ENCODE data around the gene CIDEA. TPM values are rescaled to one million over a fixed set of nuclear protein-coding genes. Genes with fewer than 3 reads are reported as not detected.
A peak's percentile ranks its signal among the peaks of the same experiment; 100 is the strongest.

CIDEA gene
- total and polyA plus RNA-seq, 9 of the 15 experiments (the other 6 are each of a cell fraction or from before 2014, with no cell fraction given) = not detected

DNA sequence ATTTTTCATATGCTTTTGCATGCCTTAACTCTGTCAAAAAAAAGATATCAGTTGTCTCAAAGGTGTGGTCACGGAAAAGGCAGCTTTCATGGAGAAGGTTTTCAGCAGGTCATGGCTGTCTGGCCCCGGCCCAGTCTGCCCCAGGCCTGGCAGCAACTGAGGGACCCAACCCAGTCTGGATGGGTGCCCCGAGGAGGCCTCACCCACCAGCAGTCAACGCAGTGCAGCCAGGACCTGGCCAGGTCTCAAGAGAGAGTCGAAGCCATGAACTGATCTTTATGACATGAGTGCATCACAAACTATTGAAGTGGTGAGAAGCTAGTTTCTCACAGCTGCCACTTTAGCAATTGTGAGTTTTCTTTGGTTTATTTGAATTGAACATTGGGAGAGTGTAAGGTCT lies 61.8 kb downstream of the CIDEA start (continued):
- TF ChIP-seq, protein P1, sequence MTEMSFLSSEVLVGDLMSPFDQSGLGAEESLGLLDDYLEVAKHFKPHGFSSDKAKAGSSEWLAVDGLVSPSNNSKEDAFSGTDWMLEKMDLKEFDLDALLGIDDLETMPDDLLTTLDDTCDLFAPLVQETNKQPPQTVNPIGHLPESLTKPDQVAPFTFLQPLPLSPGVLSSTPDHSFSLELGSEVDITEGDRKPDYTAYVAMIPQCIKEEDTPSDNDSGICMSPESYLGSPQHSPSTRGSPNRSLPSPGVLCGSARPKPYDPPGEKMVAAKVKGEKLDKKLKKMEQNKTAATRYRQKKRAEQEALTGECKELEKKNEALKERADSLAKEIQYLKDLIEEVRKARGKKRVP (CRISPR knock-in tag; IDR thresholded peaks at IDR 0.05) = no peak

GRCh38 chr18:12317664-12318333 lies 63.6 kb downstream of the CIDEA start:
- no peak overlapping the region for H3K4me3 ChIP-seq
- no TSS peak for BruUV-seq (replicated peaks)
- no peak overlapping the region for H3K27ac ChIP-seq (ENCODE audit: extremely low read depth, low read depth, low read length)
- peaks cover 7 to 17% of the 10 kb centered on the region in 2 experiments; a peak in 4 of 5 replicates for H3K4me1 ChIP-seq (replicated peaks in 1 of 2; ENCODE audit: control insufficient read depth in 2 of 2, insufficient read depth in 2 of 2, low read length in 2 of 2)
- H3K79me2 ChIP-seq (ENCODE audit: control insufficient read depth, insufficient read depth, low read length) = peaks cover 38% of the 10 kb centered on the region
- no peak overlapping the region for H3K9ac ChIP-seq (ENCODE audit: insufficient read depth in 1 of 2, low read depth in 2 of 2, low read length in 2 of 2)
- FAIRE-seq (no peak), ATAC-seq (no peak), DNase-seq (ENCODE audit: extremely low read depth in 1 of 4, low spot score in 3 of 4) (peak in 1 of 4 experiments; percentile 5)
- intact Hi-C loops (cut with micrococcal nuclease) = no loop called here
- no peaks in the 10 kb centered on the region for H4K20me1 ChIP-seq (replicated peaks; ENCODE audit: control insufficient read depth, insufficient read depth, low read length)
- no peaks in the 10 kb centered on the region for H3K27me3 ChIP-seq (ENCODE audit: control insufficient read depth in 2 of 2, insufficient read depth in 2 of 2, low read length in 2 of 2)
- H3K36me3 ChIP-seq (ENCODE audit: control insufficient read depth, insufficient read depth, low read length) = peaks cover 78% of the 10 kb centered on the region
- 90% methylated on average over 6 of the region's 6 CpGs for WGBS (ENCODE audit: insufficient coverage, low coverage, missing lambda C conversion rate)
- no peaks in the 10 kb centered on the region for H3K9me1 ChIP-seq (ENCODE audit: control insufficient read depth, insufficient read depth, low read length)
- in situ Hi-C loops (cut with MboI) = no loop called here
- H3K4me2 ChIP-seq (ENCODE audit: insufficient read depth, low read length) = no peak overlapping the region
- no peaks in the 10 kb centered on the region for H3K9me3 ChIP-seq (replicated peaks; ENCODE audit: control insufficient read depth, insufficient read depth, low read depth, low read length)
- ChIA-PET POLR2A (interaction anchor here (0.6 to 2.9 kb wide), 6 partner anchors 9 to 319 kb away, joined by 3 to 23 read pairs (median 3); partner anchors contain the start of gene TUBB6), CTCF (ENCODE audit: low intra/inter-chr PET ratio) (no interaction called here)
- no peak overlapping the region for H2AFZ ChIP-seq (ENCODE audit: low read depth, low read length)
- TF ChIP-seq RFX1 (IDR thresholded peaks at IDR 0.05) = 0 out of 2 replicates have a peak, but pooled peaks have one; percentile 36
- TF ChIP-seq CTCF (IDR thresholded peaks at IDR 0.05 in 2 of 3, conservative IDR thresholded peaks at IDR 0.05 in 1 of 3; ENCODE audit: insufficient read depth in 2 of 3, low read depth in 1 of 3, low read length in 3 of 3) = no peak

Measured in K562 (cell line).